Loucy (cell line): ENCODE results near the gene PDGFA.
"Not testable (repeated sequence)": the region's sequence is repeated elsewhere in the genome, so short reads cannot be mapped to it uniquely, and the experiment has no call there.

Source experiments
- CTCF ChIP-seq: fragments of 200-600 bp; sonication (generic); conservative IDR thresholded peaks from 2 replicates; pipeline ENCODE4 v1.5.1; 2014; ENCODE audit warnings: mild to moderate bottlenecking, antibody characterized with exemption, low read length
- EZH2phosphoT487 ChIP-seq: fragments of 200-600 bp; IDR thresholded peaks from 2 replicates; pipeline ENCODE4 v1.6.1; 2018; ENCODE audit warnings: antibody characterized with exemption, mild to moderate bottlenecking, moderate library complexity, borderline replicate concordance

GRCh38 chr7:552151-552867 is 32.7 kb upstream of the PDGFA start:
- not testable (repeated sequence) for TF ChIP-seq CTCF, EZH2phosphoT487
